Measurements from ENCODE around the gene IRS2.

- TF ChIP-seq POLR2A (IDR thresholded peaks at IDR 0.05) (no peak), CTCF (IDR thresholded peaks at IDR 0.05) (no peak)
These were observed 57.3 kb downstream of the IRS2 start for GRCh38 chr13:109728791-109729731.
